CD4-positive, CD25-positive, alpha-beta regulatory T cell (primary cell): ENCODE results near the gene UTP4. TPM values are rescaled to one million over a fixed set of nuclear protein-coding genes. Genes with fewer than 3 reads are reported as not detected.

Experiments used
- polyA plus RNA-seq, 4 donors: library from polyadenylated mRNA; unstranded; fragments of 300-500 nt; fragmentation: Illumina TruSeq; gene quantifications; one replicate each; pipeline ENCODE4 v1.2.3, GENCODE V29; 2021
- total RNA-seq: library from RNA; stranded (reverse); gene quantifications from one replicate; pipeline ENCODE4 v1.2.3, GENCODE V29; 2022

Gene UTP4
- total and polyA plus RNA-seq, 5 donors from 2014 or later, result 44.4 to 63.2 (median 50.8) TPM

Other genes with a start within 250 kb of the UTP4 start
- gene HAS3, start 27.0 kb upstream of the UTP4 start, total RNA-seq, result 3.0 TPM
- gene HAS3, start 27.0 kb upstream of the UTP4 start, polyA plus RNA-seq, result under 1 TPM in 3 of 4 donors, not detected in 1; 0.07 to 0.36 (median 0.09) TPM
- gene CHTF8, start 61 bp upstream of the UTP4 start, total RNA-seq, result 79.4 TPM
- gene CHTF8, start 61 bp upstream of the UTP4 start, polyA plus RNA-seq, result 100 to 1,000 TPM; 210 to 227 (median 218) TPM
- 25.9 TPM for gene SNTB2, start 54.5 kb downstream of the UTP4 start, total RNA-seq
- gene SNTB2, start 54.5 kb downstream of the UTP4 start, polyA plus RNA-seq, result 10 to 100 TPM in 1 of 4 donors, 1 to 10 TPM in 3; 5.9 to 17.4 (median 7.7) TPM
- 48.0 TPM for gene VPS4A, start 178.7 kb downstream of the UTP4 start, total RNA-seq
- 10 to 100 TPM; 26.8 to 35.2 (median 34.4) TPM for gene VPS4A, start 178.7 kb downstream of the UTP4 start, polyA plus RNA-seq
- gene PDF, start 197.9 kb downstream of the UTP4 start, total RNA-seq, result 4.9 TPM
- gene PDF, start 197.9 kb downstream of the UTP4 start, polyA plus RNA-seq, result 10 to 100 TPM in 2 of 4 donors, 1 to 10 TPM in 2; 8.7 to 15.7 (median 10.0) TPM
- 23.2 TPM for gene COG8, start 206.9 kb downstream of the UTP4 start, total RNA-seq
- 10 to 100 TPM; 34.0 to 39.0 (median 36.8) TPM for gene COG8, start 206.9 kb downstream of the UTP4 start, polyA plus RNA-seq
- 31.4 TPM for gene NIP7, start 207.1 kb downstream of the UTP4 start, total RNA-seq
- gene NIP7, start 207.1 kb downstream of the UTP4 start, polyA plus RNA-seq, result 10 to 100 TPM; 22.2 to 30.6 (median 23.7) TPM
- gene TMED6, start 219.1 kb downstream of the UTP4 start, total RNA-seq, result 1.8 TPM
- under 1 TPM in 2 of 4 donors, not detected in 2; 0.20 to 0.26 TPM for gene TMED6, start 219.1 kb downstream of the UTP4 start, polyA plus RNA-seq